Adrenal gland (tissue), 12 donors: ENCODE data around the gene TMEM184C. TPM values are rescaled to one million over a fixed set of nuclear protein-coding genes. Genes with fewer than 3 reads are reported as not detected.
A peak's percentile ranks its signal among the peaks of the same experiment; 100 is the strongest.

Experiments
- DNase-seq, 7 donors: peaks; one replicate each; pipeline ENCODE4 v3.0.0-alpha.2; 2019 to 2020
- H3K27ac ChIP-seq, 5 donors: fragments of 200-600 bp; sonication (generic) in 4 of 5; 1 replicate in 3 of 5; 2 replicates in 2 of 5; pipeline versions ENCODE4 v1.5.1 to v1.8.0; 2016 to 2020; ENCODE audit warnings: mild to moderate bottlenecking in 1 of 5
- H3K27me3 ChIP-seq: fragments of 200-600 bp; 2 replicates; pipeline ENCODE4 v1.8.0; 2021
- H3K36me3 ChIP-seq, 2 donors: fragments of 200-600 bp; replicated peaks in 1 of 2; 1 replicate in 1 of 2; 2 replicates in 1 of 2; pipeline versions ENCODE4 v1.5.1 to v1.8.0; 2018 to 2022
- H3K4me1 ChIP-seq, 2 donors: fragments of 200-600 bp; replicated peaks in 1 of 2; 1 replicate in 1 of 2; 2 replicates in 1 of 2; pipeline versions ENCODE4 v1.5.1 to v1.8.0; 2018 to 2021
- H3K4me3 ChIP-seq, 4 donors: fragments of 200-600 bp; sonication (generic) in 3 of 4; one replicate each; pipeline ENCODE4 v1.5.1; 2016 to 2018
- H3K9me3 ChIP-seq, 3 donors: fragments of 200-600 bp; sonication (generic) in 1 of 3; replicated peaks in 1 of 3; 1 replicate in 2 of 3; 2 replicates in 1 of 3; pipeline versions ENCODE4 v1.5.1 to v1.8.0; 2016 to 2021
- CTCF ChIP-seq, 6 experiments: fragments of 450-650 bp in 4 of 6; fragments of 200-600 bp in 2 of 6; sonication (generic) in 1 of 6; IDR thresholded peaks; 1 replicate in 5 of 6; 2 replicates in 1 of 6; pipeline versions ENCODE4 v1.5.1 to v1.8.0; 2016 to 2021; ENCODE audit warnings: antibody characterized with exemption in 6 of 6, mild to moderate bottlenecking in 2 of 6, moderate library complexity in 1 of 6
- POLR2A ChIP-seq, 2 donors: fragments of 450-650 bp; IDR thresholded peaks; one replicate each; pipeline ENCODE4 v1.6.1; 2017; ENCODE audit warnings: antibody characterized with exemption in 2 of 2, mild to moderate bottlenecking in 2 of 2, moderate library complexity in 1 of 2
- WGBS, 4 donors: extraction: QIAGEN DNeasy Blood & Tissue Kit in 2 of 4; methylation state at CpG; one replicate each; pipeline versions ENCODE4 v1.1.5 to v1.1.7; 2013 to 2017; 5-methylcytosine and 5-hydroxymethylcytosine counted together
- intact Hi-C, 2 donors: fragments of 100-400 bp; cut with DNase I; formaldehyde crosslinking; loops; one replicate each; pipeline versions ENCODE4 v1.14.1 to v1.15.0; 2022 to 2023
- polyA plus RNA-seq, 3 donors: library from polyadenylated mRNA; stranded (reverse); fragments of 200-250 nt in 2 of 3; fragments of 350-450 nt in 1 of 3; fragmentation: Illumina TruSeq in 1 of 3; extraction: RNeasy Lipid Tissue Mini Kit (QIAGEN cat#74804) in 1 of 3; gene quantifications; one replicate each; pipeline ENCODE4 v1.2.3, GENCODE V29; 2013 to 2014
- total RNA-seq, 9 donors: library from RNA; depleted of rRNA in 4 of 9; stranded (reverse); fragments of >200 nt in 4 of 9; fragments of 120-200 nt in 1 of 9; fragmentation: NEBNext Ultra II Directional in 1 of 9; extraction: Animal tissue kit (Norgen Biotek cat#: 25700) in 1 of 9; gene quantifications; one replicate each; pipeline versions ENCODE4 v1.1.0 to v1.2.4, GENCODE V29; 2013 to 2023
- donor health status: healthy with polysubstance abuse.
- donor health status: Bipolar disorder and iron deficiency.
- donor health status: DM: yes; HTN: yes; CAD: no.
- donor health status: DM: no; HTN: no; CAD: no.
- donor health status: DM: no; HTN: no; CAD: no.
- donor health status: DM: yes; HTN: yes; CAD: no.

Gene TMEM184C
- total and polyA plus RNA-seq, 12 donors: 4.0 to 63.8 (median 40.6) TPM

- H3K4me1 ChIP-seq: peaks cover 26 to 54% of the 10 kb centered on the region in 2 donors
These were observed 869 bp downstream of the TMEM184C start for GRCh38 chr4:147617841-147618691.

GRCh38 chr4:147620315-147620714 lies 3.1 kb downstream of the TMEM184C start:
- peaks cover 0 to 19% of the 10 kb centered on the region in 2 donors for H3K36me3 ChIP-seq
- DNase-seq: no peak
- TF ChIP-seq POLR2A (IDR thresholded peaks at IDR 0.05) (no peak), CTCF (IDR thresholded peaks at IDR 0.05) (no peak)
- WGBS, 4 donors: 81 to 88% (median 84%) methylated on average over 2 of the region's 2 CpGs
- no peak overlapping the region for H3K27ac ChIP-seq
- H3K27me3 ChIP-seq: no peaks in the 10 kb centered on the region
- no peak overlapping the region for H3K4me3 ChIP-seq
- intact Hi-C loops: loop anchor here in 1 of 2 donors (10.0 kb wide), 1 partner anchor 54 kb away; no protein-coding TSS in a partner anchor
- H3K4me1 ChIP-seq: peaks cover 26 to 54% of the 10 kb centered on the region in 2 donors
- no peaks in the 10 kb centered on the region for H3K9me3 ChIP-seq

More at GRCh38 chr4:147617841-147618691, 869 bp downstream of the TMEM184C start:
- Histone ChIP-seq H3K9me3 (no peaks in the 10 kb centered on the region), H3K27me3 (no peaks in the 10 kb centered on the region), H3K4me3 (peak overlapping the region; percentile 60 to 97 (median 88)), H3K36me3 (peaks cover 0 to 8% of the 10 kb centered on the region in 2 donors), H3K27ac (peak overlapping the region; percentile 68 to 90 (median 84))
- no peak for TF ChIP-seq POLR2A (IDR thresholded peaks at IDR 0.05)
- TF ChIP-seq CTCF (IDR thresholded peaks at IDR 0.05): no peak
- no peak for DNase-seq
- 9 to 13% (median 11%) methylated on average over 17 of the region's 17 CpGs for WGBS, 4 donors
- intact Hi-C loops: no loop called here

GRCh38 chr4:147625733-147626132 lies 8.5 kb downstream of the TMEM184C start:
- Histone ChIP-seq H3K4me3 (no peak overlapping the region), H3K27ac (no peak overlapping the region), H3K36me3 (peaks cover 0 to 62% of the 10 kb centered on the region in 2 donors), H3K9me3 (no peaks in the 10 kb centered on the region), H3K4me1 (peaks cover 17 to 20% of the 10 kb centered on the region in 2 donors), H3K27me3 (no peaks in the 10 kb centered on the region)
- WGBS, 4 donors: 88 to 89% (median 88%) methylated on average over 6 of the region's 6 CpGs
- DNase-seq: no peak
- intact Hi-C loops: loop anchor here in 1 of 2 donors (10.0 kb wide), 1 partner anchor 49 kb away; no protein-coding TSS in a partner anchor
- no peak for TF ChIP-seq POLR2A (IDR thresholded peaks at IDR 0.05)
- no peak for TF ChIP-seq CTCF (IDR thresholded peaks at IDR 0.05)

GRCh38 chr4:147626903-147627302 lies 9.7 kb downstream of the TMEM184C start:
- WGBS, 4 donors: 84 to 95% (median 88%) methylated on average over 4 of the region's 4 CpGs
- intact Hi-C loops: loop anchor here in 1 of 2 donors (10.0 kb wide), 1 partner anchor 48 kb away; no protein-coding TSS in a partner anchor
- Histone ChIP-seq H3K27ac (no peak overlapping the region), H3K9me3 (no peaks in the 10 kb centered on the region), H3K4me3 (no peak overlapping the region), H3K4me1 (peaks cover 6 to 8% of the 10 kb centered on the region in 2 donors), H3K36me3 (peaks cover 0 to 62% of the 10 kb centered on the region in 2 donors), H3K27me3 (no peaks in the 10 kb centered on the region)
- DNase-seq: no peak
- TF ChIP-seq POLR2A (IDR thresholded peaks at IDR 0.05) (no peak), CTCF (IDR thresholded peaks at IDR 0.05) (no peak)
